Ovary (tissue), 9 donors: ENCODE data around the gene EMID1. TPM values are rescaled to one million over a fixed set of nuclear protein-coding genes. Genes with fewer than 3 reads are reported as not detected.

ENCODE experiments used
- DNase-seq, 5 donors: peaks; one replicate each; pipeline ENCODE4 v3.0.0-alpha.2; 2019 to 2020
- H3K27ac ChIP-seq, 2 donors: fragments of 200-600 bp; one replicate each; pipeline versions ENCODE4 v1.5.1 to v1.8.0; 2019 to 2022
- H3K27me3 ChIP-seq: fragments of 200-600 bp; one replicate; pipeline ENCODE4 v1.8.0; 2022
- H3K36me3 ChIP-seq: fragments of 200-600 bp; sonication (generic); one replicate; pipeline ENCODE4 v1.5.1; 2019
- H3K4me1 ChIP-seq: one replicate; pipeline ENCODE4 v1.8.1; 2013; ENCODE audit warnings: mild to moderate bottlenecking, moderate library complexity; ENCODE audit not compliant: insufficient read depth
- H3K4me3 ChIP-seq: fragments of 200-600 bp; sonication (generic); one replicate; pipeline ENCODE4 v1.5.1; 2017
- H3K9me3 ChIP-seq, 2 donors: fragments of 200-600 bp in 1 of 2; sonication (generic) in 1 of 2; one replicate each; pipeline versions ENCODE4 v1.5.1 to v1.8.1; 2013 to 2019; ENCODE audit warnings: mild to moderate bottlenecking in 1 of 2, moderate library complexity in 1 of 2
- CTCF ChIP-seq, 3 donors: fragments of 450-650 bp in 2 of 3; fragments of 200-600 bp in 1 of 3; IDR thresholded peaks; one replicate each; pipeline versions ENCODE4 v1.5.1 to v1.8.0; 2016 to 2022; ENCODE audit warnings: antibody characterized with exemption in 3 of 3, mild to moderate bottlenecking in 1 of 3
- EP300 ChIP-seq: sonication (generic); formaldehyde crosslinking; IDR thresholded peaks from one replicate; pipeline ENCODE4 v1.6.1; 2017; ENCODE audit warnings: antibody characterized with exemption
- POLR2A ChIP-seq: fragments of 450-650 bp; IDR thresholded peaks from one replicate; pipeline ENCODE4 v1.6.1; 2017; ENCODE audit warnings: antibody characterized with exemption, mild to moderate bottlenecking, moderate library complexity
- WGBS, 3 donors: extraction: QIAGEN DNeasy Blood & Tissue Kit in 1 of 3; methylation state at CpG; one replicate each; pipeline versions ENCODE4 v1.1.5 to v1.1.7; 2013 to 2017; 5-methylcytosine and 5-hydroxymethylcytosine counted together
- intact Hi-C, 4 donors: fragments of 100-400 bp; cut with DNase I; formaldehyde crosslinking; loops; one replicate each; pipeline versions ENCODE4 v1.11.0 to v1.15.1; 2022 to 2023
- polyA plus RNA-seq, 2 donors: library from polyadenylated mRNA; stranded (reverse); fragments of 200-250 nt in 1 of 2; fragments of 350-450 nt in 1 of 2; fragmentation: Illumina TruSeq in 1 of 2; extraction: RNeasy Lipid Tissue Mini Kit (QIAGEN cat#74804) in 1 of 2; gene quantifications; one replicate each; pipeline ENCODE4 v1.2.3, GENCODE V29; 2013 to 2014
- total RNA-seq, 7 donors: library from RNA; depleted of rRNA in 2 of 7; stranded (reverse); fragments of >200 nt in 2 of 7; fragmentation: NEBNext Ultra II Directional in 3 of 7; extraction: Animal tissue kit (Norgen Biotek cat#: 25700) in 3 of 7; gene quantifications; one replicate each; pipeline versions ENCODE4 v1.1.0 to v1.2.4, GENCODE V29; 2016 to 2023
- donor health status: DM: no; HTN: no; CAD: no; lungs with moderate emphysema.
- donor health status: DM: no; HTN: no; CAD: no.
- donor health status: Bipolar disorder and iron deficiency.
- donor health status: DM: yes; HTN: yes; CAD: no.
- donor health status: DM: no; HTN: no; CAD: no.
- donor health status: DM: yes; HTN: yes; CAD: no.

EMID1 gene
- total and polyA plus RNA-seq, 9 donors: 2.6 to 11.2 (median 8.6) TPM

DNA sequence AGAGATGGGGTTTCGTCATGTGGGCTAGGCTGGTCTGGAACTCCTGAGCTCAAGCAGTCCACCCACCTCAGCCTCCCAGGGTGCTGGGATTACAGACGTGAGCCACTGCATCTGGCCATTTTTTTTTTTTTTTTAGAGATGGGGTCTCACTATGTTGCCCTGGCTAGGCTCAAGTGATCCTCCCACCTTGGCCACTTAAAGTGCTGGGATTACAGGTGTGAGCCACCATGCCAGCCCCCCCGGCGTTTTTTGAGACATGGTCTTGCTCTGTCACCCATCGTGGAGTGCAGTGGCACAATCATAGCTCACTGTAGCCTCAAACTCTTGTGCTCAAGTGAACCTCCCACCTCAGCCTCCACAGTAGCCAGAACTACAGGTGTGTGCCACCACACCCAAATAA is 45.6 kb downstream of the EMID1 start:
- TF ChIP-seq CTCF (IDR thresholded peaks at IDR 0.05): no peak
- no peak for TF ChIP-seq POLR2A
- no peak for TF ChIP-seq EP300
- intact Hi-C loops: no loop called here
- H3K4me1 ChIP-seq: no peaks in the 10 kb centered on the region
- WGBS, 3 donors: 94 to 98% (median 95%) methylated on average over 5 of the region's 5 CpGs
- peak in 1 of 5 donors; percentile 9 for DNase-seq
- H3K27ac ChIP-seq: no peak overlapping the region
- no peaks in the 10 kb centered on the region for H3K9me3 ChIP-seq
- H3K27me3 ChIP-seq: no peaks in the 10 kb centered on the region
- H3K36me3 ChIP-seq: no peaks in the 10 kb centered on the region
- no peak overlapping the region for H3K4me3 ChIP-seq

DNA sequence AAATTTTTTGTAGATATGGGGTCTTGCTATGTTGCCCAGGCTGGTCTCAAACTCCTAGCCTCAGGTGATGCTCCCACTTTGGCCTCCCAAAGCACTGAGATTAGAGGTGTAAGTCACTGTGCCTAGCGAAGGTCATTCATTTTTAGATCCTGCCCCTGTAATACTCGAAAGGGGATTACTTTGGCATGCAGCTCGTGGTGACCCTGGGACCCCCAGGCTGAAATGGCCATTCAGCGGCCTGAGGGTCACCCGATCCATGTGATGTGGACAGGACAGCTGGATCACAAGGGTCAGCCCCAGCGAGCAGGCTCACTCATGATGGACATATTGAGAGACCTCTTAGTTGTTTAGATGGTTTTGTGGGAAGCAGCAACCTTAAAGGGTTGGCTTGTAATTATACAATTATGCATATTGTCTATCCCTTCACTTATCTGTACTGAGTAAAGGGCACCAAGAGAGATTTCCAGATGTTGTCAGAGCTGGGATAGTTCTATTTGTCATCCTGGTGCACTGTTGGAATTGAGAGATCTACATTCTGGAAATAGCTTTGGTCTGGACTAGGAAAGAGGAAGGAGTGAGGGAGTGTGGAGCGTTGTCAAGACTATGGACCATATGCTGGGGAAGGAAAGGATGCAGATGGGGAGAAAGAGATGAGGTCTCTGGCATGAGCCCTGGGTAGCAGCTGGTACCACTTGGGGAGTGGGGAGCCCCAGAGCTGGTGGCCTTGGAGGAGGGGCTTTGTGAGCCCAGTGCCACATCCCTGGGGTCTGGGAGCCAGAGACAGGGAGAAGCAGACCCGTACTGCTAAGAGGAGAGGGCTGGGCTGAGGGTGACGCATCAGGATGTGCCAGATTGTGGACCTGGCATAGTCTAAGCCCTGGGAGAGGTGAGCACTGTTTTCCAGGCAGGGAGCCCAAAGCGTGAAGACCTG is 46.5 kb downstream of the EMID1 start:
- WGBS, 3 donors: 90 to 93% (median 92%) methylated on average over 10 of the region's 10 CpGs
- no peaks in the 10 kb centered on the region for H3K27me3 ChIP-seq
- no peaks in the 10 kb centered on the region for H3K4me1 ChIP-seq
- DNase-seq: peak in 1 of 5 donors; percentile 2
- H3K27ac ChIP-seq: no peak overlapping the region
- no peaks in the 10 kb centered on the region for H3K36me3 ChIP-seq
- no peak overlapping the region for H3K4me3 ChIP-seq
- intact Hi-C loops: no loop called here
- no peaks in the 10 kb centered on the region for H3K9me3 ChIP-seq
- TF ChIP-seq CTCF (IDR thresholded peaks at IDR 0.05) (no peak), EP300 (no peak), POLR2A (no peak)

DNA sequence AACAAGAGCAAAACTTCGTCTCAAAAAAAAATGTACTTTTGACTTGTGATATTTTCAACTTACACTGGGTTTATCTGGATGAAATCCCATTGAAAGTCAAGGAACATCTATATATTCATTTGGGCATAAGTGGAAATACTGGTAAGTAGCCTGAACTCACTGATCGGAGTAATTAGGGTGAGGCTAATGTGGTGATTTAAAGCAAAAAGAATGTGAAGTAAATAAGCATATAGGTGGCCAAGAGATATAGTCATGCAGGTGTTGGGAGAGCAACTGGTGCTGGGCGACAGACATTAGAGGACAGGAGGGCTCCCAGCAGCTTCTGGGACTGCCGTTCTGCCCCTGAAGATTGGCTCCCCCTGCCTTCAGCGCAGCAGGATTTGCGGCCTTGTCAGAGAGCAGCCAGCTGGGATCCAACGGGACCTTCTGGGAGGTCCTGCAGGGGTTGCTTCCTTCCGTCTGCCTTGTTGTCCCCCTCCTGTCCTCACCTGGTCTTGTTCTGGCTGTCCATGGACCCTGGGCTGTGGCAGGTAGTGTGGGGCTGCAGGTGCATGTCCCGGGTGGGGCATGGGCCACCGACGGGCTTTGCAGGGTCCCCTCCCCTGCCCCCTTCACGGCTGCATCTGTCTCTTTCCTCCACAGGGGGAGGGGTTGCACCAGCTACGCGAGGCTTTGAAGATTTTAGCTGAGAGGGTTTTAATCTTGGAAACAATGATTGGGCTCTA is 48.0 kb downstream of the EMID1 start:
- intact Hi-C loops: no loop called here
- peak in 1 of 5 donors; percentile 8 for DNase-seq
- H3K4me3 ChIP-seq: no peak overlapping the region
- H3K27me3 ChIP-seq: no peaks in the 10 kb centered on the region
- no peaks in the 10 kb centered on the region for H3K9me3 ChIP-seq
- H3K36me3 ChIP-seq: no peaks in the 10 kb centered on the region
- no peak overlapping the region for H3K27ac ChIP-seq
- 70 to 78% (median 75%) methylated on average over 14 of the region's 14 CpGs for WGBS, 3 donors
- no peaks in the 10 kb centered on the region for H3K4me1 ChIP-seq
- no peak for TF ChIP-seq EP300
- no peak for TF ChIP-seq CTCF (IDR thresholded peaks at IDR 0.05)
- TF ChIP-seq POLR2A: no peak

DNA sequence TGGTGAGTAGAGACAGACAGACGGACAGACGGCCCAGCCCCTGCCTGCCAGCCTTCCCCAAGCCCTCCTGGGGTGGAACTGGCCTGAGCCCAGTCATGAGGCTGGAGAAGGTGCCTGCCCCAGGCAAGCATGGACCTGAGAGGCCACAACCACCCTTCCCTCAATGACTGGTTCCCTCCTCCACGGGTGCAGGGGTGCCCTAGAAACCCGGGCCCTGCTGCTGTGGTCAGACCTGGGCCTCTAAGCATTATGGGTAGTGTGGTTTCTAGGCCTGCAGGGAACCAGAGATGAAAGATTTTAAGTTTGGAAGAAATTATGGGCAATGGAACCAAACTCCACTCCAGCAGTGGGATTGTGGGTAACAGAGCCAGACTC is 48.6 kb downstream of the EMID1 start:
- Histone ChIP-seq H3K27ac (no peak overlapping the region), H3K27me3 (no peaks in the 10 kb centered on the region), H3K9me3 (no peaks in the 10 kb centered on the region), H3K4me3 (no peak overlapping the region), H3K4me1 (no peaks in the 10 kb centered on the region), H3K36me3 (no peaks in the 10 kb centered on the region)
- no peak for TF ChIP-seq EP300
- TF ChIP-seq POLR2A: no peak
- no peak for TF ChIP-seq CTCF (IDR thresholded peaks at IDR 0.05)
- intact Hi-C loops: no loop called here
- DNase-seq: peak in 1 of 5 donors; percentile 8
- WGBS, 3 donors: 63 to 71% (median 71%) methylated on average over 4 of the region's 4 CpGs
